Fibroblast of pulmonary artery (primary cell): ENCODE measurements around the gene PRKAA1.
"Not testable (repeated sequence)": the region's sequence is repeated elsewhere in the genome, so short reads cannot be mapped to it uniquely, and the experiment has no call there.

ENCODE experiments used
- DNase-seq: peaks from one replicate; pipeline ENCODE4 v3.0.0-alpha.2; 2010; ENCODE audit warnings: low read depth
- H3K4me3 ChIP-seq: replicated peaks from 2 replicates; pipeline ENCODE4 v1.5.1; 2011; ENCODE audit warnings: low read depth, mild to moderate bottlenecking, control low read depth, low read length, moderate library complexity
- CTCF ChIP-seq: IDR thresholded peaks from 2 replicates; pipeline ENCODE4 v1.5.1; 2011; ENCODE audit warnings: mild to moderate bottlenecking, control low read depth, low read length, inconsistent platforms; ENCODE audit errors: missing control alignments

PRKAA1 gene

GRCh38 chr5:40736103-40736875, 61.9 kb downstream of the PRKAA1 start:
- peak; percentile 79 for TF ChIP-seq CTCF
- DNase-seq, result peak; percentile 81
- H3K4me3 ChIP-seq, result no peak overlapping the region

DNA sequence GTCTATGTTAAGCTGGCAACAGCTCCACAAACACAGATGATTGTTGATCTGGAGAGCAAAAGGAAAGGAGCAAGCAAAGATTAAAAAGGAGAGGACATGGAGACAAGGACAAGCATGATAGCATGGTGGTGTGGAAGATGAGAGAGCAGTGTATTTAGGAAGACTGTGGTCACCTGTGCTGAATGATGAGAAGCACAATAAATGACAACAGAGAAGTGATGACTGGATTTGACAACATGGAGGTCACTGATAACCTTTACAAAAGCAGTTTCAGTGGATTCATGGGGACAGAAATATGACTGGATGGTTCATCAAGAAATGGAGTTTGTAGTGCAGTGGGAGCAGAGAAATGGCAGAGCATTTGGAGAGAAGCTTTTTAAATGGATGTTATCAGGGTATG, 62.6 kb downstream of the PRKAA1 start:
- DNase-seq, result no peak
- H3K4me3 ChIP-seq, result no peak overlapping the region
- TF ChIP-seq CTCF, result no peak

GRCh38 chr5:40734986-40735385, 63.2 kb downstream of the PRKAA1 start:
- H3K4me3 ChIP-seq, result no peak overlapping the region
- DNase-seq, result no peak
- TF ChIP-seq CTCF, result no peak

GRCh38 chr5:40733879-40734563, 64.2 kb downstream of the PRKAA1 start:
- no peak overlapping the region for H3K4me3 ChIP-seq
- DNase-seq, result no peak
- peak; percentile 13 for TF ChIP-seq CTCF

GRCh38 chr5:40733434-40733833, 64.7 kb downstream of the PRKAA1 start:
- DNase-seq, result no peak
- no peak overlapping the region for H3K4me3 ChIP-seq
- no peak for TF ChIP-seq CTCF

DNA sequence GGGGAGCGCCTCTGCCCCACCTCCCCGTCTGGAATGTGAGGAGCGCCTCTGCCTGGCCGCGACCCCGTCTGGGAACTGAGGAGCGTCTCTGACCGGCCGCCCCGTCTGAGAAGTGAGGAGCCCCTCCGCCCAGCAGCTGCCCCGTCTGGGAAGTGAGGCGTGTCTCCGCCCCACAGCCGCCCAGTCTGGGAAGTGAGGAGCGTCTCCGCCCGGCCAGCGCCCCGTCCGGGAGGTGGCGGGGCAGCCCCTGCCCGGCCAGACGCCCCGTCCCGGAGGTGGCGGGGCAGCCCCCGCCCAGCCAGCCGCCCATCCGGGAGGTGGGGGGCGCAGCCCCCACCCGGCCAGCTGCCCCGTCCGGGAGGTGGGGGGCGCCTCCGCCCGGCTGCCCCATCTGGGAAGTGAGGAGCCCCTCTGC, 75.7 kb downstream of the PRKAA1 start:
- DNase-seq, H3K4me3 ChIP-seq: not testable (repeated sequence)

DNA sequence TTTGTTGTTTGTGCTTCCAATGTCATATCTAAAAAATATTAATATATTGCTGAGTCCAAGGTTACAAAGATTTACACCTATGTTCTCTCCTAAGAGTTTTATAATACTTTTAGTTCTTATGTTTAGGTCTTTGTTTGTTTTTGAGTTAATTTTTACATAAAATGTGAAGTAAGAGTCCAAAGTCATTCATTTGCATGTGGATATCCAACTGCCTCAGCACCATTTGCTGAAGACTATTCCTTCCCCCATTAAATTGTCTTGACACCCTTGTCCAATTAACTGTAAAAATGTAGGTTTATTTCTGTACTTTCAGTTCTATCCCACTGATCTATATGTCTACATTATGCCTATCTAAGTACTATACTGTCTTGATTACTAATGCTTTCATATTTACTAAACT, 78.1 kb downstream of the PRKAA1 start:
- no peak for TF ChIP-seq CTCF
- DNase-seq, result no peak
- no peak overlapping the region for H3K4me3 ChIP-seq
